Left cardiac atrium (tissue), 4 donors: Measurements from ENCODE around the gene TJP3. TPM values are rescaled to one million over a fixed set of nuclear protein-coding genes. Genes with fewer than 3 reads are reported as not detected.

Source experiments
- ATAC-seq, 2 donors: fragments of 200-7000 bp; cut with Tn5 transposase; one replicate each; pipeline ENCODE4 v1.9.1; 2020; ENCODE audit warnings: mild to moderate bottlenecking in 2 of 2, moderate library complexity in 2 of 2
- DNase-seq: peaks from one replicate; pipeline ENCODE4 v3.0.0-alpha.2; 2020
- intact Hi-C, 2 donors: fragments of 100-400 bp; cut with DNase I; formaldehyde crosslinking; loops; one replicate each; pipeline versions ENCODE4 v1.14.1 to v1.15.1; 2022 to 2023
- total RNA-seq, 2 donors: library from RNA; stranded (reverse); fragmentation: NEBNext Ultra II Directional; extraction: Animal tissue kit (Norgen Biotek cat#: 25700); gene quantifications; one replicate each; pipeline ENCODE4 v1.2.1, GENCODE V29; 2021
- donor health status: DM: no; HTN: yes; CAD: no.
- donor health status: DM: no; HTN: yes; CAD: no; lungs with severe emphysema.
- donor health status: DM: yes; HTN: yes; CAD: no.
- donor health status: Dilated cardiomyopathy.

The TJP3 gene
- total RNA-seq, 2 donors from 2014 or later: 0.32 TPM; not detected in 1

DNA sequence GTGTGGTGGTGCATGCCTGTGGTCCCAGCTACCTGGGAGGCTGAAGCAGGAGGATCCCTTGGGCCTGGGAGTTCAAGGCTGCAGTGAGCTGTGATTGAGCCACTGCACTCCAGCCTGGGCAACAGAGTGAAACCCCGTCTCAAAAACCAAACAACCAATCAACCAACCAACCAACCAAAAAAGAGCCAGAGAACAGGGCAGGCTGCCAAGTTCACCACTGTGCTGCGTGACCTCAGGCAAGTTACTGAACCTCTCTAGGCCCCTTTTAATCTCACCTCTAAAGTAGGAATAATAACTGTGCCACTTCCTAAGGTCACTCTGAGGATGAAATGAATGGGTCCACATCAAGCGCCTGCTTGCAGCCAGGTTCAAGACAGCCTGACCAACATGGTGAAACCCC, 16.9 kb downstream of the TJP3 start:
- DNase-seq: no peak
- ATAC-seq: no peak
- intact Hi-C loops: no loop called here

DNA sequence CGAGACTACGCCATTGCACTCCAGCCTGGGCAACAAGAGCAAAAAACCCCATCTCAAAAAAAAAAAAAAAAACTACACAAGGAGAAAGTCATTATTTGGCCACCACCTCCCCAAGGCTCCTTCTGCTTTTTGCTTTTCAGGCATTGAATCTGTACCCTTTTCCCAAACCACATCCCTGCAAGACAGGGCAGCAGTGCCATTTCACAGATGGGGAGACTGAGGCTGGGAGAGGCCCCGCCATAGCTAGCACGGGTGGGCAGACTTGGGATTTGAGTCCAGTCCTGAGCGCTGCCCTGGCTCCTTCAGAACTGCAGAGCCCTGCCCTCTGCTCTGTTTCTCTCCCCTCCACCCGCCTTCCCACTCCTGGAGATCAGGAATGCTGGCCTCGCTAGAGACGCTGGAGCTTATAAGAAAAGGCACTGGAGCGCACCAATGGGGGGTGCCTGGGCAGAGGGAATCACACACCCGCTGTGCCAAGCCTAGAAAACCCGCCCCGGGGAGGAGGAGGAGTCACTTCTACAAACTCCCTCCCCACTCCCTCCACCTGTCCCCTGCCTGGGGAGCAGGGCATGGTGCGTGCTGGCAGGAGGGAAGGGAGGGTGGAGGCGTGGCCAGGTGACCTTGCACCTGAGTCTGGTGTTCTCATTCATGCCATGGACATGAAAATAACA, 17.6 kb downstream of the TJP3 start:
- ATAC-seq (no peak), DNase-seq (no peak)
- intact Hi-C loops: no loop called here

DNA sequence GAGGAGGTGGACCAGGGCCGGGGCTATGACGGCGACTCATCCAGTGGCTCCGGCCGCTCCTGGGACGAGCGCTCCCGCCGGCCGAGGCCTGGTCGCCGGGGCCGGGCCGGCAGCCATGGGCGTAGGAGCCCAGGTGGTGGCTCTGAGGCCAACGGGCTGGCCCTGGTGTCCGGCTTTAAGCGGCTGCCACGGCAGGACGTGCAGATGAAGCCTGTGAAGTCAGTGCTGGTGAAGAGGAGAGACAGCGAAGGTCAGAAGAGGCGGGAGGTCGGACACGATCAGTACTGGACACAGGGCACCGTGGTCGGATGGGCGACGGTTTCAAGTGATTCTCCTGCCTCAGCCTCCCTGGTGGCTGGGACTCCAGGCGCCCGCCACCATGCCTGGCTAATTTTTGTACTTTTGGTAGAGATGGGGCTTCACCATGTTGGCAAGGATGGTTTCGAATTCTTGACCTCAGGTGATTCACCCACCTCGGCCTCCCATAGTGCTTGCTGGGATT, 22.3 kb downstream of the TJP3 start:
- intact Hi-C loops: no loop called here
- no peak for DNase-seq
- no peak for ATAC-seq

GRCh38 chr19:3732108-3732507, 23.9 kb downstream of the TJP3 start:
- ATAC-seq: no peak
- intact Hi-C loops: no loop called here

GRCh38 chr19:3733549-3734309, 25.5 kb downstream of the TJP3 start:
- DNase-seq: no peak
- no peak for ATAC-seq
- intact Hi-C loops: no loop called here

More at GRCh38 chr19:3732108-3732507, 23.9 kb downstream of the TJP3 start:
- no peak for DNase-seq

GRCh38 chr19:3734310-3734600, 26.1 kb downstream of the TJP3 start:
- DNase-seq (no peak), ATAC-seq (no peak)
- intact Hi-C loops: no loop called here

DNA sequence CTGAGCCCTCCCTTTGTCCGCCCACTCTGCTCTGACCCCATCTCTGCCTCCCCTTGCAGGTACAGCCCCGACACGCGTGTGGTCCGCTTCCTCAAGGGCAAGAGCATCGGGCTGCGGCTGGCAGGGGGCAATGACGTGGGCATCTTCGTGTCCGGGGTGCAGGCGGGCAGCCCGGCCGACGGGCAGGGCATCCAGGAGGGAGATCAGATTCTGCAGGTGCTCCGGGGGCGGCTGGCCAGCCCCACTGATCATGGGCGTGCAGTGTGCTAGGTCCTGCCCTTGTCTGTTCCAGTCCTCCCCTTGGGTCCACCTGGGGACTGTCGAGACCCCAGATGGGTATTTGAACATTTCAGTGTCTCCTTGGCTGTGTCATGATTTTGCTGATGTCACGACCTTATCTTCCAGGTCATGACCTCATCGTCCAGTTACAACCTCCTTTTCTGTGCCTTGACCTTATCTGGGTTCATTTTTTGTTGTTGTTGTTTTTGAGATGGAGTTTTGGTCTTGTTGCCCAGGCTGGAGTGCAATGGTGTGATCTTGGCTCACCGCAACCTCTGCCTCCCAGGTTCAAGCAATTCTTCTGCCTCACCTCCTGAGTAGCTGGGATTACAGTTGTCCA, 28.0 kb downstream of the TJP3 start:
- ATAC-seq (no peak), DNase-seq (no peak)
- intact Hi-C loops: no loop called here

DNA sequence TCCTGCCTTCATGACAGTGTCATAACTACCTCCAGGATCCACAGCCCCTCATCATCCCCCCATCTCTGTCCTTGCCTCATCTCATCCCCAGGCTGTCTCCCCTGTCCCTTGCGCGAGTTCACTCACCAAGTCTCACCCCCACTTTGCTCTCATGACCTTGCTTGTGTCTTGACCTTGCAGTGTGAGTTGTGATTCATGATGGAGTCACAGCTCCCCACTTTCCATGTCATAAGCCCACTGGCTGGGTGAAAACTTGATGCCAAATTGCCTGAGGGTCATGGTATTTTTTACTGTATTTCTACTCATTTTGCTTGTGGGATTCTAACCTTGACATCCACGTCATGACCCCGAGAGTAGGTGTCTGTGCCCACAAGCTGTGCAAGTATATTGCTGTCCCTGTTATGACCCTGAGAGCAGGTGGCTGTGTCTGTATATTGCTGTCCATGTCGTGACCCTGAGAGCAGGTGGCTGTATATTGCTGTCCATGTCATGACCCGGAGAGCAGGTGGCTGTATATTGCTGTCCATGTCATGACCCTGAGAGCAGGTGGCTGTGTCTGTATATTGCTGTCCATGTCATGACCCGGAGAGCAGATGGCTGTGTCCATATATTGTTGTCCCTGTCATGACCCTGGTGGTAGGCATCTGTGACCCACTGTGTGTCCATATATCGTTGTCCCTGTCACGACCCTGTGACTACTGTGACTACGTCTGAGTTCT, 29.5 kb downstream of the TJP3 start:
- DNase-seq (no peak), ATAC-seq (no peak)
- intact Hi-C loops: no loop called here

DNA sequence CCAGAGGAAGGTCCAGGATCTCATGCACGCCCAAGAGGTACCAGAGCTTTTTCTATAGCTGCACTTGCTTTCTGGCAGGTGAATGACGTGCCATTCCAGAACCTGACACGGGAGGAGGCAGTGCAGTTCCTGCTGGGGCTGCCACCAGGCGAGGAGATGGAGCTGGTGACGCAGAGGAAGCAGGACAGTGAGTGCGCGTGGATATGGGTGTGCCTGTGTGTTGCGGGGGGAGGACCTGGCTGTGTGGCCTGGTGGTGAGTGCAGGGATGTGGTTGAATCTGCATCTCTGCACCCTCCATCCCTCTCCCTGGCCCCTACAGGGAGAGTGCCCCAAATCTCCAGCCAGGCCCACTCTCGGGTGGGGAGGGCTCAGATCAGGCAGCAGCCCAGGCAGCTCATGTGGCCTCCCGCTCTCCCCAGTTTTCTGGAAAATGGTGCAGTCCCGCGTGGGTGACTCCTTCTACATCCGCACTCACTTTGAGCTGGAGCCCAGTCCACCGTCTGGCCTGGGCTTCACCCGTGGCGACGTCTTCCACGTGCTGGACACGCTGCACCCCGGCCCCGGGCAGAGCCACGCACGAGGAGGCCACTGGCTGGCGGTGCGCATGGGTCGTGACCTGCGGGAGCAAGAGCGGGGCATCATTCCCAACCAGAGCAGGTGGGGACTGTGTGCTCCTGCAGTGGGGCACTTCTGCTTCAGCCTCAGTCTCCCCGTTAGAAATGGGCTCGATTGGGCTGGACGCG, 30.5 kb downstream of the TJP3 start:
- DNase-seq: no peak
- intact Hi-C loops: no loop called here
- no peak for ATAC-seq

DNA sequence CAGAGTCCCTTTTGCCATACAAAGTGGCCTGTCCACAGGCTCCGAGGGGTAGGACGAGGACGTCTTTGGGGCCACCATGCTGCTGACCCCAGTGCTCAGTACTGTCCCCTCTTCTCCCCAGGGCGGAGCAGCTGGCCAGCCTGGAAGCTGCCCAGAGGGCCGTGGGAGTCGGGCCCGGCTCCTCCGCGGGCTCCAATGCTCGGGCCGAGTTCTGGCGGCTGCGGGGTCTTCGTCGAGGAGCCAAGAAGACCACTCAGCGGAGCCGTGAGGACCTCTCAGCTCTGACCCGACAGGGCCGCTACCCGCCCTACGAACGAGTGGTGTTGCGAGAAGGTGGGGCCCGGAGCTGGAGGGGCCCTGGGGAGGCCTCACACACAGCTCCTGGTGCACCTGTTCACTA, 32.2 kb downstream of the TJP3 start:
- DNase-seq (no peak), ATAC-seq (no peak)
- intact Hi-C loops: no loop called here

DNA sequence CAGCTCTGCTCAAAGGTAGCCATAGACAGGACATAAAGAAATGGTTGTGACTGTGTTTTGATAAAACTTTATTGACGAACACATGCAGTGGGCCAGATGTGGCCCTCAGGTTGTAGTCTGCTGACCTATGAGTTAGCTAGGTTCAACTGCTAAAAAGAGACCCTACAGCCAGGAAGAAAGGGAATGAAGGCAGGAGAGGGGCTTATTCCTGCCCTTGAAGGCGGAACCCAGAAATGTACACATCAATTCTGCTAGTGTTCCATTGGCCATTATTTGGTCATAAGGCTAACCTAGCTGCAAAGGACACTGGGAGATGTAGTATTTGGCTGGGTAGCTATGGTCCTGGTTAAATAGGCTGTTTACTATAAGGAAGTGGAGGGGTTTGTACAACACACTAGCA, 35.3 kb downstream of the TJP3 start:
- DNase-seq: no peak
- intact Hi-C loops: no loop called here
- ATAC-seq: no peak

DNA sequence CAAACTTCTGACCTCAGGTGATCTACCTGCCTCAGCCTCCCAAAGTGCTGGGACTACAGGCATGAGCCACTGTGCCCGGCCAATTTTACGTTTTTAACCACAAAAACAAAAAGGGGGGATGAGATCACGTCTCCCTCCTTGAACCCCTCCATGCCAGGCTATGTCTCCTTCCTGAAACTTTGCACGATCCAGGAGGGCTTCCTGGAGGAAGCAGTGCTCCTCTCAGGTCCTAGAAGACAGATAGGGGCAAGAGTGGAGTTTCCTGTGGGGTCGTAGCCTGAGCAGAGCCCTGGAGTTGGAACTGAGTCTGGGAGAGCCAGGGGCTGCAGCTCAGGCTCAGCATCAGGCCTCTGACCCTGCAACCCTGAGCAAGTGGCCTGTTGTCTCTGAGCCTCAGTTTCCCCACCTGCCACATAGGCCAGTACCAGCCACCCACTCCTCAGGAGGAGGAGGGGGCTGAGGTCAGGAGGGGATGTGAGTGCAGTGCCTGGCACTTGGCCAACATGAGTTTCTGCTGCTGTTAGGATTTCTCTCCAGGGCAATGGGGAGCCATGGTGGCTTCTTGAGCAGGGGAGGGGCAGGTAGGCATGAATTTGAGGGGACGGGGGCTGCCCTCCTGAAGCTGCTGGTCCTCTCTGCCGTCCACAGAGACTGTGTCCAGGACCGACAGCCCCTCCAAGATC, 37.3 kb downstream of the TJP3 start:
- ATAC-seq (no peak), DNase-seq (no peak)
- intact Hi-C loops: no loop called here

DNA sequence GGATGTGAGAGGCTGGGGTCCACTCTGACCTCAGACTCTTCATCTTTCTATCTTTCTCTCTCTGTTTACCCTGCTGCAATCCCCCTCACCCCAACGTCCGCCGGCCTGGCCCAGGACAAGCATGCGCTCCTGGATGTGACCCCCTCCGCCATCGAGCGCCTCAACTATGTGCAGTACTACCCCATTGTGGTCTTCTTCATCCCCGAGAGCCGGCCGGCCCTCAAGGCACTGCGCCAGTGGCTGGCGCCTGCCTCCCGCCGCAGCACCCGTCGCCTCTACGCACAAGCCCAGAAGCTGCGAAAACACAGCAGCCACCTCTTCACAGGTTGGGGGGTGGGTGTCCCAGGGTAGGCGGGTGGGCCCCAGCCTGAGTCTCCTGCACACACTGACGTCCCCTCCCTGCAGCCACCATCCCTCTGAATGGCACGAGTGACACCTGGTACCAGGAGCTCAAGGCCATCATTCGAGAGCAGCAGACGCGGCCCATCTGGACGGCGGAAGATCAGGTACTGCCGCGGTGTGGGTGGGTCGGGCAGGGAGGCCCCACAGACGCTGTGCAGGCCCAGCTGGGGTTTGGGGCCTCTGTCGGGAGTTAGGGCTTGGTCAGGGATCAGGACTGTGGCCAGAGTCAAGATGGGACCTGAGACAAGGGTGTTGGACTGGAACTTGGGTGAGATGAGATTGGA, 38.3 kb downstream of the TJP3 start:
- intact Hi-C loops: no loop called here
- DNase-seq: no peak
- ATAC-seq: no peak

GRCh38 chr19:3748965-3749364, 40.8 kb downstream of the TJP3 start:
- DNase-seq: no peak
- ATAC-seq: no peak

GRCh38 chr19:3750211-3750610, 42.0 kb downstream of the TJP3 start:
- intact Hi-C loops: no loop called here
- no peak for ATAC-seq

More at GRCh38 chr19:3748965-3749364, 40.8 kb downstream of the TJP3 start:
- intact Hi-C loops: no loop called here

GRCh38 chr19:3751236-3751635, 43.1 kb downstream of the TJP3 start:
- DNase-seq: no peak
- no peak for ATAC-seq
- intact Hi-C loops: no loop called here

More at GRCh38 chr19:3750211-3750610, 42.0 kb downstream of the TJP3 start:
- DNase-seq: no peak

DNA sequence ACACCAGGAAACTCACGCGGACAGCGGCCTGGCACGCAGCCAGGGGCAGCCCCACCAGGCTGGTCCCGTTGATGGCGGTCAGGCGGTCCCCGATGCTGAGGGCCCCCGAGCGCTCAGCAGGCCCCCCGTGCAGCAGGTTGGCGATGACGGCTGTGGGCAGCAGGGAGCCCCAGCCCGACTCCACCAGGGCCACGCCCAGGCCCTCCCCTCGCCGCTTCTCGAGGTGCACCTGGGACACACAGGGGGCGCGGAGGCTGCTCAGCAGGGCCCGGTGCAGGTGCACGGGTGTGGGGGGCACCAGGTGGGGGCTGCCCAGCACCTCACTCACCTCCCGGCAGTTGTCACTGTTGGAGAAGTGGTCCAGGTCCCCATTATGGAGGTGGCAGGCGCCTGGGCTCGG, 44.3 kb downstream of the TJP3 start:
- intact Hi-C loops: no loop called here
- DNase-seq (no peak), ATAC-seq (no peak)
